Measurements from ENCODE around the gene DOK5. TPM values are rescaled to one million over a fixed set of nuclear protein-coding genes. Genes with fewer than 3 reads are reported as not detected.

The DOK5 gene
- total RNA-seq, 1 experiment from 2014 or later, result not detected

DNA sequence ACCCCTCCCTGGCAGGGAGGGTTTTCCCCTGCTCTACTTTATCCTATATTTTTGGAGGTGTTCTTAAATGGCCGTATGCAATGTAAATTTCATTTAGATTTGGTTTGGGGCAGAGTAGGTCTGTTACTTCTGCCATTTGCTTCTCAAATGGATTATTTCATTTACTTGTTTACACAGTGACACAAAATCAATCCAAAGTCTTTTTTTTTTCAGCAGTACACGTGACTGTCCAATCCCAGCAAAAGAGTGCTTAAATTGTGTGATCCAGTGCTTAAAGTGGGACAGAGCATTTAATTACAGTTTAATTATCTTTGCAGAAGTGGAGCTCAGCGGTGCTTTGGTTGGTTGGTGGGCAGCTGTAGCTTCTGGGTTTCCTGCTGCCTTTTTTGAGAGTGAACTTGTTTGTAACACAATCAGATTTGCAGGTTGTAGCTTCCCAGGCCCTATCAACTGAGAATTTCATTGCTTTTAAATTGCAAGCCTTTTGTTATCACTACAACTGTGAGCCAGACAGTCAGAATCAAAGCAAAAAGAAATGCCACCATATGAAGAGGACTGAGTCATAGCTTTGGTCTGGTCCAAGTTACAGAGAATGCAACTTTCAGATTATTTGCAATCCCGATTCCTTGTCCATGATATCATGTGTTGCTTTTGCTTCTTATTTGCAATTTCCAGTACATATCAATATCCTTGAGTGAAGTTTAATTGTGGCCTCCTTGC lies 216.9 kb downstream of the DOK5 start:
- no peak for DNase-seq (ENCODE audit: low read depth)

- DNase-seq (ENCODE audit: low read depth), result no peak
Observed at GRCh38 chr20:54694516-54694915, 219.1 kb downstream of the DOK5 start.

DNA sequence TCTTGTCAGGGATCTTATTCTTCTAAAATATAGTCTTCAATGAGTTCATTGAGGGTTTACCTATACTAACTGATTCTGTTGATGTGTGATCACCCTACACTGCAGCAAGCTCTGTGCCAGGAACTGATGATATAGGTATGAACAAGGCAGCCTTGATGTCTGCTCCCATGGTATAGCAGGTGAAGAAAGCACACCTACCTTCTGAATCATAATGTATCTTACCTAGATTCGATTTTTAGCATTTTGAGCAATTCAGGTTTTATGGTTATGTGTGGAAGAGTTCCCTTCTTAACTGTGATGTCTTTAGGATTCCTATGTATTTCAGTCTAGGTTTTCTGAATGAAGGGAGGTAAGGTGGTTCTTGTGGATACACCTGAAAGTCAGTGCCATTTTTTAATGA lies 223.0 kb downstream of the DOK5 start:
- no peak for DNase-seq (ENCODE audit: low read depth)

Data from M059J (cell line).